OCI-LY1 (cell line): Measurements from ENCODE around the gene MCM8.

Source experiments
- H2AFZ ChIP-seq: fragments of 200-600 bp; sonication (generic), shearing (Covaris generic); 2 replicates; pipeline ENCODE4 v1.6.0; 2014; ENCODE audit warnings: antibody characterized with exemption, mild to moderate bottlenecking, low read length
- H3F3A ChIP-seq: fragments of 200-600 bp; sonication (generic), shearing (Covaris generic); 2 replicates; pipeline ENCODE4 v1.6.0; 2014; ENCODE audit warnings: mild to moderate bottlenecking, antibody characterized with exemption, low read length, moderate library complexity; ENCODE audit not compliant: insufficient read depth
- H3K27ac ChIP-seq: fragments of 200-600 bp; sonication (generic); 2 replicates; pipeline ENCODE4 v1.5.1; 2014; ENCODE audit warnings: low read length, mixed run types, mild to moderate bottlenecking, low read depth; ENCODE audit not compliant: poor library complexity, severe bottlenecking
- H3K27me3 ChIP-seq: fragments of 200-600 bp; sonication (generic); 2 replicates; pipeline ENCODE4 v1.6.0; 2014; ENCODE audit warnings: antibody characterized with exemption, mild to moderate bottlenecking, low read length, moderate library complexity; ENCODE audit not compliant: insufficient read depth
- H3K36me3 ChIP-seq: fragments of 200-600 bp; sonication (generic); 2 replicates; pipeline ENCODE4 v1.6.1; 2014; ENCODE audit warnings: mild to moderate bottlenecking, antibody characterized with exemption, low read length, moderate library complexity, mixed read lengths; ENCODE audit not compliant: insufficient read depth
- H3K4me1 ChIP-seq: fragments of 200-600 bp; sonication (generic); 2 replicates; pipeline ENCODE4 v1.5.1; 2014; ENCODE audit warnings: mild to moderate bottlenecking, low read length, moderate library complexity; ENCODE audit not compliant: insufficient read depth, severe bottlenecking
- H3K4me2 ChIP-seq: fragments of 200-600 bp; sonication (generic), shearing (Covaris generic); 2 replicates; pipeline ENCODE4 v1.6.1; 2014; ENCODE audit warnings: low read length
- H3K4me3 ChIP-seq: fragments of 200-600 bp; sonication (generic); 2 replicates; pipeline ENCODE4 v1.5.1; 2014; ENCODE audit warnings: low read length, low read depth, mild to moderate bottlenecking, mixed read lengths; ENCODE audit not compliant: poor library complexity, severe bottlenecking
- H3K79me2 ChIP-seq: fragments of 200-600 bp; shearing (Covaris generic); 2 replicates; pipeline ENCODE4 v1.6.1; 2016; ENCODE audit warnings: mixed run types, low read length, mixed read lengths; ENCODE audit not compliant: insufficient read depth
- H3K9ac ChIP-seq: fragments of 200-600 bp; sonication (generic), shearing (Covaris generic); 2 replicates; pipeline ENCODE4 v1.6.1; 2014; ENCODE audit warnings: mild to moderate bottlenecking, low read length, mixed read lengths
- H3K9me2 ChIP-seq: fragments of 200-600 bp; sonication (generic), shearing (Covaris generic); 2 replicates; pipeline ENCODE4 v1.6.1; 2014; ENCODE audit warnings: low read depth, mild to moderate bottlenecking, low read length, mixed read lengths
- H3K9me3 ChIP-seq: fragments of 200-600 bp; shearing (Covaris generic); 2 replicates; pipeline ENCODE4 v1.6.1; 2014; ENCODE audit warnings: low read length, mixed read lengths
- H4K20me1 ChIP-seq: fragments of 200-600 bp; sonication (generic), shearing (Covaris generic); 2 replicates; pipeline ENCODE4 v1.6.0; 2016; ENCODE audit warnings: mild to moderate bottlenecking, low read length; ENCODE audit not compliant: insufficient read depth
- EZH2 ChIP-seq: fragments of 200-600 bp; sonication (generic), shearing (Covaris generic); IDR thresholded peaks from 2 replicates; pipeline ENCODE4 v1.8.0; 2017; ENCODE audit warnings: borderline replicate concordance, mixed run types, mild to moderate bottlenecking, antibody characterized with exemption, low read length, moderate library complexity, mixed read lengths
- TF ChIP-seq, protein P1 (sequence below): fragments of 200-600 bp; sonication (generic), shearing (Covaris generic); IDR thresholded peaks from 2 replicates; pipeline ENCODE4 v1.5.1; 2017; ENCODE audit warnings: mild to moderate bottlenecking, antibody characterized with exemption, low read length, moderate library complexity, mixed read lengths

The MCM8 gene

DNA sequence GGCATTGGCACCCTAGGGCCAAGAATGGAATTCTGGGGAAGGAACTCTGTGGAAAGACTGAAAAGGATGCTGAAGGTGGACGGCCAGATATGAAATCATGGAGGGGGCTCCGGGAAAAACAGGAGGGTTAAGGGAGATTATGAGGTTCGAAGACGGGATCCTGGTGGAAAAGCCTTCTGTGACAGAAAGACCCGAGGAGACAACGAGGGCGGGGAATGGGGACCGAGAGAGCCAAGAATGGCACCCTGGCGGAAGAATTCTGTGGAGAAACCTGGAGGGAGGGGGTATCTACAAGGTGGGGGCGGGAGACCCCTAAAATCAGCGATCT lies 545 bp upstream of the MCM8 start:
- Histone ChIP-seq H2AFZ (no peak overlapping the region), H3K27ac (no peak overlapping the region), H3K4me2 (peak overlapping the region; percentile 97), H3K36me3 (peaks cover 65% of the 10 kb centered on the region), H3K4me1 (peaks cover 30% of the 10 kb centered on the region), H3K9me3 (no peaks in the 10 kb centered on the region), H3K9me2 (no peaks in the 10 kb centered on the region), H4K20me1 (no peaks in the 10 kb centered on the region), H3K4me3 (peak overlapping the region; percentile 93), H3K27me3 (no peaks in the 10 kb centered on the region), H3K79me2 (peaks cover 34% of the 10 kb centered on the region), H3F3A (no peaks in the 10 kb centered on the region), H3K9ac (peak overlapping the region; percentile 81)
- TF ChIP-seq, protein P1, sequence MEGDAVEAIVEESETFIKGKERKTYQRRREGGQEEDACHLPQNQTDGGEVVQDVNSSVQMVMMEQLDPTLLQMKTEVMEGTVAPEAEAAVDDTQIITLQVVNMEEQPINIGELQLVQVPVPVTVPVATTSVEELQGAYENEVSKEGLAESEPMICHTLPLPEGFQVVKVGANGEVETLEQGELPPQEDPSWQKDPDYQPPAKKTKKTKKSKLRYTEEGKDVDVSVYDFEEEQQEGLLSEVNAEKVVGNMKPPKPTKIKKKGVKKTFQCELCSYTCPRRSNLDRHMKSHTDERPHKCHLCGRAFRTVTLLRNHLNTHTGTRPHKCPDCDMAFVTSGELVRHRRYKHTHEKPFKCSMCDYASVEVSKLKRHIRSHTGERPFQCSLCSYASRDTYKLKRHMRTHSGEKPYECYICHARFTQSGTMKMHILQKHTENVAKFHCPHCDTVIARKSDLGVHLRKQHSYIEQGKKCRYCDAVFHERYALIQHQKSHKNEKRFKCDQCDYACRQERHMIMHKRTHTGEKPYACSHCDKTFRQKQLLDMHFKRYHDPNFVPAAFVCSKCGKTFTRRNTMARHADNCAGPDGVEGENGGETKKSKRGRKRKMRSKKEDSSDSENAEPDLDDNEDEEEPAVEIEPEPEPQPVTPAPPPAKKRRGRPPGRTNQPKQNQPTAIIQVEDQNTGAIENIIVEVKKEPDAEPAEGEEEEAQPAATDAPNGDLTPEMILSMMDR = no peak
- no peak for TF ChIP-seq EZH2

- H4K20me1 ChIP-seq = no peaks in the 10 kb centered on the region
- H3K36me3 ChIP-seq = peaks cover 93% of the 10 kb centered on the region
These were observed 17.0 kb downstream of the MCM8 start for GRCh38 chr20:5967469-5967868.

GRCh38 chr20:5968462-5968861 lies 18.0 kb downstream of the MCM8 start:
- Histone ChIP-seq H3K4me1 (no peaks in the 10 kb centered on the region), H3K9me2 (no peaks in the 10 kb centered on the region), H3K9me3 (no peaks in the 10 kb centered on the region), H2AFZ (no peak overlapping the region), H3K4me3 (no peak overlapping the region), H3K79me2 (no peaks in the 10 kb centered on the region), H3K27ac (no peak overlapping the region), H3F3A (no peaks in the 10 kb centered on the region), H3K27me3 (no peaks in the 10 kb centered on the region), H4K20me1 (no peaks in the 10 kb centered on the region), H3K4me2 (no peak overlapping the region), H3K36me3 (peaks cover 92% of the 10 kb centered on the region), H3K9ac (no peak overlapping the region)
- TF ChIP-seq, protein P1 = no peak

More at GRCh38 chr20:5967469-5967868, 17.0 kb downstream of the MCM8 start:
- Histone ChIP-seq H3K79me2 (no peaks in the 10 kb centered on the region), H3K4me3 (no peak overlapping the region), H3K9me3 (no peaks in the 10 kb centered on the region), H3K4me2 (no peak overlapping the region), H2AFZ (no peak overlapping the region), H3K4me1 (no peaks in the 10 kb centered on the region), H3K27ac (no peak overlapping the region), H3F3A (no peaks in the 10 kb centered on the region), H3K9me2 (no peaks in the 10 kb centered on the region), H3K27me3 (no peaks in the 10 kb centered on the region), H3K9ac (no peak overlapping the region)
- no peak for TF ChIP-seq EZH2
- TF ChIP-seq, protein P1 = no peak
